Right renal cortex interstitium (tissue), 3 donors: Measurements from ENCODE around the gene MYO16. TPM values are rescaled to one million over a fixed set of nuclear protein-coding genes. Genes with fewer than 3 reads are reported as not detected.

Source experiments
- DNase-seq, 3 donors: peaks; one replicate each; pipeline ENCODE4 v3.0.0-alpha.2; 2013; ENCODE audit warnings: low read depth in 3 of 3, low spot score in 2 of 3
- polyA plus RNA-seq, 3 donors: library from polyadenylated mRNA; unstranded; fragments of 120-200 nt; gene quantifications; one replicate each; pipeline ENCODE4 v1.2.1, GENCODE V29; 2013; ENCODE audit not compliant: insufficient read length in 3 of 3

MYO16 gene
- polyA plus RNA-seq, 3 donors: 0.42 to 0.60 (median 0.45) TPM

GRCh38 chr13:108662528-108662927 is 33.1 kb downstream of the MYO16 start:
- no peak for DNase-seq

GRCh38 chr13:108663710-108664109 is 34.3 kb downstream of the MYO16 start:
- DNase-seq: no peak

- DNase-seq: no peak
Measured at GRCh38 chr13:108667205-108667604, 37.8 kb downstream of the MYO16 start.

- DNase-seq: no peak
Measured at GRCh38 chr13:108669381-108669780, 40.0 kb downstream of the MYO16 start.

GRCh38 chr13:108674346-108674745 is 44.9 kb downstream of the MYO16 start:
- DNase-seq: no peak

- DNase-seq: no peak
Measured at GRCh38 chr13:108674771-108675170, 45.4 kb downstream of the MYO16 start.

- DNase-seq: no peak
Measured at GRCh38 chr13:108676620-108677019, 47.2 kb downstream of the MYO16 start.

GRCh38 chr13:108677806-108678205 is 48.4 kb downstream of the MYO16 start:
- DNase-seq: no peak

GRCh38 chr13:108680011-108680410 is 50.6 kb downstream of the MYO16 start:
- DNase-seq: no peak

- no peak for DNase-seq
Measured at GRCh38 chr13:108681986-108682575, 52.7 kb downstream of the MYO16 start.

GRCh38 chr13:108682714-108683113 is 53.3 kb downstream of the MYO16 start:
- DNase-seq: no peak

- no peak for DNase-seq
Measured at GRCh38 chr13:108686027-108686426, 56.6 kb downstream of the MYO16 start.

- no peak for DNase-seq
Measured at GRCh38 chr13:108690726-108691125, 61.3 kb downstream of the MYO16 start.

GRCh38 chr13:108700422-108701170 is 71.2 kb downstream of the MYO16 start:
- no peak for DNase-seq

- no peak for DNase-seq
Measured at GRCh38 chr13:108702171-108702570, 72.8 kb downstream of the MYO16 start.

GRCh38 chr13:108705031-108705430 is 75.6 kb downstream of the MYO16 start:
- no peak for DNase-seq

GRCh38 chr13:108707584-108707983 is 78.2 kb downstream of the MYO16 start:
- DNase-seq: no peak

- DNase-seq: no peak
Measured at GRCh38 chr13:108708921-108709320, 79.5 kb downstream of the MYO16 start.

- DNase-seq: no peak
Measured at GRCh38 chr13:108711386-108711785, 82.0 kb downstream of the MYO16 start.

GRCh38 chr13:108725471-108725870 is 96.1 kb downstream of the MYO16 start:
- no peak for DNase-seq

GRCh38 chr13:108728370-108728769 is 99.0 kb downstream of the MYO16 start:
- no peak for DNase-seq

- no peak for DNase-seq
Measured at GRCh38 chr13:108733022-108733560, 103.7 kb downstream of the MYO16 start.
